Measurements from ENCODE around the gene POLR1E.

Gene POLR1E, protein sequence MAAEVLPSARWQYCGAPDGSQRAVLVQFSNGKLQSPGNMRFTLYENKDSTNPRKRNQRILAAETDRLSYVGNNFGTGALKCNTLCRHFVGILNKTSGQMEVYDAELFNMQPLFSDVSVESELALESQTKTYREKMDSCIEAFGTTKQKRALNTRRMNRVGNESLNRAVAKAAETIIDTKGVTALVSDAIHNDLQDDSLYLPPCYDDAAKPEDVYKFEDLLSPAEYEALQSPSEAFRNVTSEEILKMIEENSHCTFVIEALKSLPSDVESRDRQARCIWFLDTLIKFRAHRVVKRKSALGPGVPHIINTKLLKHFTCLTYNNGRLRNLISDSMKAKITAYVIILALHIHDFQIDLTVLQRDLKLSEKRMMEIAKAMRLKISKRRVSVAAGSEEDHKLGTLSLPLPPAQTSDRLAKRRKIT

GRCh38 chr9:37485389-37486255 is at the start of gene POLR1E:
POLR1E (plus strand) TSS chr9:37485948; CDS start chr9:37486048, 100 bp downstream.
- DNase-seq (ENCODE audit: low read depth in 2 of 2) = peak; percentile 77 to 79

GRCh38 chr9:37436540-37436939 is 49.2 kb upstream of the POLR1E start:
- no peak for DNase-seq (ENCODE audit: low read depth in 2 of 2)

DNA sequence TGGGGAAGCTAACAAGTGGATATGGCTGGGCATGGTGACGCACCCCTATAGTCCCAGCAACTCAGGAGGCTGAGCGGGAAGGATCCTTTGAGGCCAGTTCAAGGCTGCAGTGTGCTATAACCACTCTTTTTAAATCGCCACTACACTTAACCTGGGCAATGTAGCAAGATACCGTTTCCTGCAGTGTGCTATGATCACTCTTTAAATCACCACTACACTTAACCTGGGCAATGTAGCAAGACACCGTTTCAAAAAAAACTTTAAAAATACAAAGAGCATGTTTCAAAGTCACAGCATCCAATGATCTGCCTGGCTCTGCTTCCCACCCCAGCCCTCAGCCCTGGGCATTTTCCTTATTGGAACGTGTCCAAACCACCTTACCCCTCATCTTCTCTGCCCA is 48.7 kb upstream of the POLR1E start:
- no peak for DNase-seq (ENCODE audit: low read depth in 2 of 2)

DNA sequence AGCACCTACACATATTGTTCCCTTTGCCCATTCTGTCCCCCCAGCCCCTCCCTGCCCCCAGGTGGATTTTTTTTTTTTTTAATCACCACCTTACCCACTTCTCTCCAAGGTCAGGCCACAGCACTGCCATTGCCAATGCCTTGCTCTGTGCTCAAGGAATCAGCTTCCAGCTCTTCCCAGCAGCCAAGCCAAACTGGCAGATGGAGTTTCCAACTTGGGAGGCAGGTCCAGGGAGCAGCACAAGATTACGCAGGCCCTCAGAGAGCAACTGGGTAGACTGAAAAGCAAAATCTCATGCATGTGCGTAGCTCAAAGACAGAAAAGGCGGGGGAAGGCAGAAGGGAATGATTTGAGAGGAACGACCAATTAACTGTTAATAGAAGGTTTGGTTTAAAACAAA is 48.1 kb upstream of the POLR1E start:
- DNase-seq (ENCODE audit: low read depth in 2 of 2) = no peak

DNA sequence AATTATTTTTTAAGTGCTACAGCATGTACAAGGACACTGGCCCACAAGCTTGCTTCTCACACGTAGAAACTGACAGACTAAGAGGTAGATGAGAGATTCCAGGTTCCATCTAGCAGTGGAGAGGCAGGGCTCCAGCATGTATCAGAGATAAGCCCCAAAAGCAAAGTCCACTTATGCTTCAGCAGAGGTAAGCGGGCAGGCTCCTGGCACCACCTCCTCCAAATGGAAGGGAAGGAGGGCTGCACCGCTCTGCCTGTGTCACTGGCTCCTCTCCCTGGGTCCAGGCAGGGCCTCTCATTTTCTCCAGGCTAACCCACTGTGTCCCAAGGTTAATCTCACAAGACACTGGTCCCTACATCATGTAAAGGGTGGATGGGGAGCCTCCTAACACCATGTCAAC is 47.4 kb upstream of the POLR1E start:
- no peak for DNase-seq (ENCODE audit: low read depth in 2 of 2)

GRCh38 chr9:37441776-37442370 is 43.9 kb upstream of the POLR1E start:
- no peak for DNase-seq (ENCODE audit: low read depth in 2 of 2)

DNA sequence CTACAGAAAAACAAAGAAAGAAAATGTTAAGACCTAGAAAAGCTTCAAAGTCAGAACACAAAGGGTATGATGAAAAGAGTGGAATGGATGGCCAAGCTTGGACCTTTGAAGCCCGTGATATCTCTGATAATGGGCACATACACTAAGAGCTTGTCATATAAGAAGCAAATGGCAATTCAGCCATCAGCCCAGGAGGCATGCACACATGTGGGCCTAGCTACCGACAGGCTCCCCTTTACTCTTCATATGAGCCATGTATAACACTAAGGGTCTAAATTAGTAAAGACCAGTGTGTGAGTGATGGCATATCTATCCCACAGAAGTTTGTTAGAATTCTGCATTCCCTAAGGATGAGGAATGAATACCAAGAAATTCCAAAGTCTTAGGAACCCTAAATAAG is 43.2 kb upstream of the POLR1E start:
- DNase-seq (ENCODE audit: low read depth in 2 of 2) = no peak

GRCh38 chr9:37443566-37443965 is 42.2 kb upstream of the POLR1E start:
- no peak for DNase-seq (ENCODE audit: low read depth in 2 of 2)

- DNase-seq (ENCODE audit: low read depth in 2 of 2) = no peak
These were observed 40.9 kb upstream of the POLR1E start for GRCh38 chr9:37444890-37445289.

DNA sequence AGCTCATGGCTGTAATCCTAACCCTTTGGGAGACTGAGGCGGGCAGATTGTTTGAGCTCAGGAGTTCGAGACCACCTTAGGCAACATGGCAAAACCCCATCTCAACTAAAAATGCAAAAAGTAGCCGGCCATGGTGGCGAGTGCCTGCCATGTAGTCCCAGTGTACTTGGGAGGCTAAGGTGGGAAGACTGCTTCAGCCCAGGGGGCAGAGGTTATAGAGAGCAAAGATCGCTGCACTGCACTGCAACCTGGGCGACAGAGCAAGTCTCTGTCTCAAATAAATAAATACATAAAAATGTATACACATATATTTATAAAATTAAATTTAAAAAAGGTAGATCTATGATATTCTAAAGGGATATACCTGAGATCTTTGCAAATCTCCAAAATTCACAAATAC is 39.9 kb upstream of the POLR1E start:
- no peak for DNase-seq (ENCODE audit: low read depth in 2 of 2)

DNA sequence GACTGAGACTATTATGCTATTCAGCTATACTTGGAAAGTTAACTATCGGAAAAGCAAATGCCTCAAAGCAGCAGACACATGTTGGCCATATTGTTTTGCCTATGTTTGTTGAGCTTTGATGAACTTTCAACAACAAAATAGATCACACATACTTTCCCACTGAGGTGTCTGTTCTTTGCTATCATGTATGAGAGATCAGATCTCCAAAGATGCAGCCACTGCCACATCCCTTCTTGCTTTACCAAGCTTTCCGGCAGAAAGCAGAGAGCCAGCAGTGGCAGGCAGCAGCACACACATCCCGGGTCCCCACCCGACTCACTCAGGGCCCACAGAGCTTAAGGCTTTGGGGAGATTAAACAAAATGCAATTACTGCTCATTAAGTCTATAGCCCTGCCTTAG is 39.3 kb upstream of the POLR1E start:
- DNase-seq (ENCODE audit: low read depth in 2 of 2) = no peak

GRCh38 chr9:37447111-37447510 is 38.6 kb upstream of the POLR1E start:
- DNase-seq (ENCODE audit: low read depth in 2 of 2) = no peak

DNA sequence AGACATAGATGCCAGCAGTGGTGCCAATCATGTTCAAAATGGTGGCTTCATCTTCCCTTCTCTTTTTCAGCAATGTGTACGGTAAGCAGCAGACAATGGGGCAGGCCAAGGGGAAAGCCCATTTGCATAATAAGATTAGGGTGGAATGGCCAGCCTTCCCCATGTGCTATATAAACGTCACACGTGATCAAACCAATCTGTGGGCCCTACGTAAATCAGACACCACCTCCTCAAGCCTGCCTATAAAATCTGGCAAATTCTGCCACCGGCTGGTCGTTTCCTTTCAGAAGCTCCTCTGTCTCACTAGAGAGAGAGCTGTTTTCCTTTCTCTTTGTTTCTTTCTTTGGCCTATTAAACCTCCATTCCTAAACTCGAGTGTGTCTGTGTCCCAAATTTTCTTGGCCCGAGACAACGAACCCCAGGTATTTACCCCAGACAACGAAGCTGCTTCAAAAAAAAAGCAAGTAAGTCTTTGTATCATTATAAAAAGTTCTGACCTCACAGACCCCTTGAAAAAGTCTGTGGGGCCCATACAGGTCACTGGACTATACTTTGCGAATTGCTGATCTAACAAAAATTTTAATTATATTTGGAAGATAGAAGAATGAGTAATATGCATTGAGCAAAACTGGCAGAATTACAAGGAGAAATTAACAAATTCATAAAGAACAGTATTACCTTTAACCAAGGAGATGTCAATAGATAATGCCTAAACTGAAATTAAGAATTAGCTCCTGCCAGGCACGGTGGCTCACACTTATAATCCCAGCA is 35.7 kb upstream of the POLR1E start:
- DNase-seq (ENCODE audit: low read depth in 2 of 2) = no peak

- DNase-seq (ENCODE audit: low read depth in 2 of 2) = no peak
These were observed 34.1 kb upstream of the POLR1E start for GRCh38 chr9:37451628-37452027.

DNA sequence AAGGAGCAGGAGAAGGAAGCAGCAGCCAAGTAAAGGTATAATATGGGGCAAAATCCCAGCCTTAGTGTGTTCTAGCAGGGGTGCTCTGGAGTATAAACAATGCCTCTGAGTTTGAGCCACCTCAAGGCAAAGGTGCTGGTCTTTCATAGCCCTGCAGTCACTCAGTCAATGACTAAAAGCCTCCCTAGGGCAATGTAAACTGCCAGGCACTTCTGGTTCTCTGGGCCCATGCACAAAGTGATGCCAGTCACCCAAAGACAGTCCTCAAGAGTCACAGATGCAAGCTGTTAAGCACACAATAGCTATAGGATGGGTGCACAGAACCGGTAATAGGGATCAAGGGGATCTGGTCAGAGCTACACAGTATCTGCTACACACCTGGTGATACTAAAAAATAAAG is 33.1 kb upstream of the POLR1E start:
- no peak for DNase-seq (ENCODE audit: low read depth in 2 of 2)

DNA sequence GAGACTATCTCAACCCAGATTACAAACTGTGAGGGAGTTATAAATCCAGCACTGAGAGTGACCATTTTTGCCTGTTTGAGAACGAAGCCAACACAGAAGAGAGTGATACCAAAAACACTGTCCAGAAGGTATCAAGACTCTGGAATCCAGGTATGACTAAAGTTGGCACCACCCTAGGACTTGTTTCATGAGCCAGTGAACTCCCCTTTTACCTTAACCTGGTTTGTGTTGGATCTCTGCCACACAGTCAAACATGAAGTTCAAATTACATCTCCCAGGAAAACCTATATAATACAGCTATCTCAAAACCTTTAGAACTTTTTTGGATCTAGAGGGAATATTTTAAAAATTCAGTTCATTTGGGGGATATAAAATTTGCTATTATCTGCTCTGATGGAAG is 31.9 kb upstream of the POLR1E start:
- DNase-seq (ENCODE audit: low read depth in 2 of 2) = no peak

DNA sequence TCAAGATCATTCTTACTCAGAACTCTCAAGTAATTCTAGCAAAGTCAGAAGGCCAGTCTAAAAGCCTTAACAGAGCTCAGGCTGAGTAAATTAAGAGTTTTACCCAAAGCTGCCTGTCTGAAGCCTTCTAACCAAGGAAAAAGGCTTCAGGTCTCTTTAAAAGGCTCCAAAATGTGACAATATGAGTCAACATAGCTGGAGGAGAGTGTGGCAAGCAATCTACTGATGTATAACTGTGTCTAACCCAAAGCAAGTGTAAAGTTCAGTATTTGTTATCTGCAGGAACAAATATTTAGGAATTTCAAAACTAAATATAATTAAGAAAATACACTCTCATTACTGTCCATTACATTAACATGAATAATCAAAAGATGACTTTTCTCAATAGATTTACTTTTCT is 31.5 kb upstream of the POLR1E start:
- DNase-seq (ENCODE audit: low read depth in 2 of 2) = no peak

- no peak for DNase-seq (ENCODE audit: low read depth in 2 of 2)
These were observed 29.7 kb upstream of the POLR1E start for GRCh38 chr9:37455884-37456647.

DNA sequence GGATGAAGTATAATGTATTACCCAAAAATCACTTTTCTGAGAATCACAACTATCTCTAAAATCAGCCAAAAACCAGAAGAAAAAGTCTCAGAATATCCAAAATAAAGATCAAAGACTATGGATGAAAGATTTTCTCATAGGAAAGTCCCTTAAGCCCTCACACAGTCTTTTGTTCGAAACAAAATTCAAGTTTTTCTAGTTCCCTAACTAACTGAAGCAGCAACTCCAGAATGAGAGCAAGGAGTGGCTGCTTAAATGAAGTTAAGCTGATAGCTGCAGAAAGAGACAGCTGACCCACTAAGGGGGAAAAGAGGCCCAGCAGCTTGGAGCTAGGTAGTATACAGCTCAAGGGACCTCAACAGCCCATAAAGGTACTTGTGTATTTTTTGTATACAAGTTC is 28.9 kb upstream of the POLR1E start:
- DNase-seq (ENCODE audit: low read depth in 2 of 2) = no peak

GRCh38 chr9:37464006-37464405 is 21.7 kb upstream of the POLR1E start:
- DNase-seq (ENCODE audit: low read depth in 2 of 2) = no peak

Data from fibroblast of skin of left quadriceps (primary cell).